ENCODE results near the gene RREB1. TPM values are rescaled to one million over a fixed set of nuclear protein-coding genes. Genes with fewer than 3 reads are reported as not detected.

Gene RREB1
- total and polyA plus RNA-seq, 10 donors: 3.2 to 72.0 (median 54.6) TPM

GRCh38 chr6:7207720-7208119 is 100.0 kb downstream of the RREB1 start:
- Histone ChIP-seq H3K4me3 (no peak overlapping the region), H3K4me1 (peaks cover 0 to 53% (median 13%) of the 10 kb centered on the region in 6 donors), H3K9me3 (no peaks in the 10 kb centered on the region), H3K27ac (peak overlapping the region in 1 of 8 donors; percentile 26), H3K36me3 (peaks cover 0 to 99% (median 26%) of the 10 kb centered on the region in 6 donors), H3K27me3 (replicated peaks in 1 of 7) (no peaks in the 10 kb centered on the region)
- DNase-seq: no peak
- WGBS, 5 donors: 59 to 82% (median 75%) methylated on average over 4 of the region's 4 CpGs
- no peak for TF ChIP-seq POLR2AphosphoS5 (IDR thresholded peaks at IDR 0.05)
- intact Hi-C loops (cut with DNase I; ENCODE audit: low total_unique reads): no loop called here

- Histone ChIP-seq H3K36me3 (peaks cover 2 to 99% (median 59%) of the 10 kb centered on the region in 6 donors), H3K9me3 (no peaks in the 10 kb centered on the region), H3K4me1 (peaks cover under 1 to 39% (median 23%) of the 10 kb centered on the region in 6 donors), H3K27ac (no peak overlapping the region), H3K27me3 (replicated peaks in 1 of 7) (no peaks in the 10 kb centered on the region), H3K4me3 (no peak overlapping the region)
- WGBS, 5 donors: 94 to 100% (median 96%) methylated on average over 2 of the region's 2 CpGs
- DNase-seq: no peak
- intact Hi-C loops (cut with DNase I; ENCODE audit: low total_unique reads): no loop called here
- TF ChIP-seq POLR2A (IDR thresholded peaks at IDR 0.05): no peak
- no peak for TF ChIP-seq POLR2AphosphoS5 (IDR thresholded peaks at IDR 0.05)
- no peak for TF ChIP-seq CTCF (IDR thresholded peaks at IDR 0.05 in 8 of 11, conservative IDR thresholded peaks at IDR 0.05 in 3 of 11)
These were observed 105.7 kb downstream of the RREB1 start for GRCh38 chr6:7213416-7213815.

GRCh38 chr6:7214468-7214867 is 106.7 kb downstream of the RREB1 start:
- Histone ChIP-seq H3K9me3 (no peaks in the 10 kb centered on the region), H3K27ac (peak overlapping the region in 2 of 8 donors; percentile 0 to 2), H3K4me1 (peaks cover 6 to 40% (median 31%) of the 10 kb centered on the region in 6 donors), H3K27me3 (replicated peaks in 1 of 7) (no peaks in the 10 kb centered on the region), H3K36me3 (peaks cover 2 to 100% (median 59%) of the 10 kb centered on the region in 6 donors), H3K4me3 (no peak overlapping the region)
- TF ChIP-seq POLR2AphosphoS5 (IDR thresholded peaks at IDR 0.05) (no peak), CTCF (IDR thresholded peaks at IDR 0.05 in 8 of 11, conservative IDR thresholded peaks at IDR 0.05 in 3 of 11) (no peak), POLR2A (IDR thresholded peaks at IDR 0.05) (no peak)
- WGBS, 5 donors: 90 to 99% (median 94%) methylated on average over 4 to 5 of the region's 5 CpGs
- DNase-seq: no peak
- intact Hi-C loops (cut with DNase I; ENCODE audit: low total_unique reads): no loop called here

- H3K9me3 ChIP-seq: no peaks in the 10 kb centered on the region
- no peaks in the 10 kb centered on the region for H3K27me3 ChIP-seq (replicated peaks in 1 of 7)
- H3K4me1 ChIP-seq: peaks cover 6 to 46% (median 35%) of the 10 kb centered on the region in 6 donors
- no peak overlapping the region for H3K4me3 ChIP-seq
- TF ChIP-seq CTCF (IDR thresholded peaks at IDR 0.05 in 8 of 11, conservative IDR thresholded peaks at IDR 0.05 in 3 of 11) (no peak), POLR2AphosphoS5 (IDR thresholded peaks at IDR 0.05) (no peak), POLR2A (IDR thresholded peaks at IDR 0.05) (no peak)
- peaks cover 2 to 100% (median 61%) of the 10 kb centered on the region in 6 donors for H3K36me3 ChIP-seq
- intact Hi-C loops (cut with DNase I; ENCODE audit: low total_unique reads): no loop called here
- 69 to 80% (median 79%) methylated on average over 8 of the region's 8 CpGs for WGBS, 5 donors
- H3K27ac ChIP-seq: peak overlapping the region in 2 of 8 donors; percentile 0 to 53
- no peak for DNase-seq
These were observed 107.4 kb downstream of the RREB1 start for GRCh38 chr6:7215131-7215530.
